T-helper 2 cell (primary cell): Measurements from ENCODE around the gene TTC22.

Source experiments
- DNase-seq, 5 experiments: peaks; one replicate each; pipeline versions ENCODE4 v3.0.0 to v3.0.0-alpha.2; 2012 to 2022
- total RNA-seq, 2 donors: gene quantifications; one replicate each; lab custom pipeline; 2026; lab: John Stamatoyannopoulos, UW

Gene TTC22
- total RNA-seq = 6.9 to 15.0 reads per million in 2 donors

- peak; percentile 39 to 81 (median 59) for DNase-seq
Observed at GRCh38 chr1:54800899-54801759, at the start of gene TTC22. Gene TTC22 (minus strand): TSS chr1:54801323. CDS start chr1:54801163, 160 bp downstream.

GRCh38 chr1:54850737-54851136 is 49.6 kb upstream of the TTC22 start:
- DNase-seq = no peak

GRCh38 chr1:54850069-54850730 is 49.1 kb upstream of the TTC22 start:
- DNase-seq = no peak

- DNase-seq = no peak
Observed at GRCh38 chr1:54849219-54850068, 48.3 kb upstream of the TTC22 start.

GRCh38 chr1:54848134-54848948 is 47.2 kb upstream of the TTC22 start:
- DNase-seq = no peak

GRCh38 chr1:54846716-54847284 is 45.7 kb upstream of the TTC22 start:
- no peak for DNase-seq

- no peak for DNase-seq
Observed at GRCh38 chr1:54846301-54846700, 45.2 kb upstream of the TTC22 start.

- no peak for DNase-seq
Observed at GRCh38 chr1:54845772-54846171, 44.6 kb upstream of the TTC22 start.

GRCh38 chr1:54844564-54844963 is 43.4 kb upstream of the TTC22 start:
- DNase-seq = no peak

- DNase-seq = no peak
Observed at GRCh38 chr1:54843449-54843848, 42.3 kb upstream of the TTC22 start.

GRCh38 chr1:54842963-54843362 is 41.8 kb upstream of the TTC22 start:
- DNase-seq = no peak

- no peak for DNase-seq
Observed at GRCh38 chr1:54842206-54842915, 41.2 kb upstream of the TTC22 start.

- no peak for DNase-seq
Observed at GRCh38 chr1:54839824-54840223, 38.7 kb upstream of the TTC22 start.

- no peak for DNase-seq
Observed at GRCh38 chr1:54838565-54839180, 37.5 kb upstream of the TTC22 start.

- no peak for DNase-seq
Observed at GRCh38 chr1:54837002-54837853, 36.1 kb upstream of the TTC22 start.

GRCh38 chr1:54836594-54836993 is 35.5 kb upstream of the TTC22 start:
- DNase-seq = no peak

- DNase-seq = no peak
Observed at GRCh38 chr1:54835970-54836369, 34.8 kb upstream of the TTC22 start.

- DNase-seq = no peak
Observed at GRCh38 chr1:54835131-54835898, 34.2 kb upstream of the TTC22 start.

- DNase-seq = no peak
Observed at GRCh38 chr1:54834007-54834541, 33.0 kb upstream of the TTC22 start.
